ENCODE results near the gene DCXR.

- TF ChIP-seq POLR2A (IDR thresholded peaks at IDR 0.05; ENCODE audit: low read depth, low read length) (no peak), POU2F2 (IDR thresholded peaks at IDR 0.05; ENCODE audit: low read depth, low read length) (no peak), POLR2AphosphoS5 (IDR thresholded peaks at IDR 0.05; ENCODE audit: low read depth, low read length) (no peak), TAF1 (IDR thresholded peaks at IDR 0.05; ENCODE audit: low read depth, low read length) (no peak), PAX5 (IDR thresholded peaks at IDR 0.05; ENCODE audit: insufficient read depth, low read length, severe bottlenecking) (no peak)
Observed at GRCh38 chr17:82017612-82018151, 19.8 kb downstream of the DCXR start.
